RWPE1 (cell line): ENCODE measurements around the gene BRS3.

Experiments used
- CTCF ChIA-PET: fragments of 350-600 bp; sonication (Branson Sonifier 250); formaldehyde crosslinking; extraction: SDS; loops from one replicate; lab custom pipeline; 2021; lab: Yijun Ruan, JAX
- POLR2A ChIA-PET: fragments of 400-600 bp; formaldehyde crosslinking; extraction: SDS; loops from one replicate; lab custom pipeline; 2020; ENCODE audit warnings: antibody characterized with exemption; ENCODE audit not compliant: low non-redundant PET; lab: Yijun Ruan, JAX
- DNase-seq: peaks from one replicate; pipeline ENCODE4 v3.0.0; 2012; ENCODE audit warnings: low spot score
- H3K27ac ChIP-seq: fragments of 450-650 bp; 2 replicates; pipeline ENCODE4 v1.5.1; 2017
- CTCF ChIP-seq: fragments of 450-650 bp; conservative IDR thresholded peaks from 2 replicates; pipeline ENCODE4 v1.5.1; 2017; ENCODE audit warnings: low read depth, mild to moderate bottlenecking

The BRS3 gene

GRCh38 chrX:136496764-136497555, 9.2 kb downstream of the BRS3 start:
- no peak for TF ChIP-seq CTCF
- DNase-seq: peak; percentile 57
- ChIA-PET POLR2A (no interaction called here), CTCF (no interaction called here)
- peak overlapping the region; percentile 96 for H3K27ac ChIP-seq

GRCh38 chrX:136497556-136498052, 9.9 kb downstream of the BRS3 start, which contains the start of gene HTATSF1:
Gene HTATSF1, plus strand, starts transcription at chrX:136497592. Its CDS starts 93 bp downstream, at chrX:136497685.
- ChIA-PET CTCF (no interaction called here), POLR2A (no interaction called here)
- TF ChIP-seq CTCF: no peak
- no peak for DNase-seq
- H3K27ac ChIP-seq: peak within 1 kb of the TSS; percentile 96

- DNase-seq: no peak
- H3K27ac ChIP-seq: no peak overlapping the region
- CTCF ChIA-PET: no interaction called here
- TF ChIP-seq CTCF: no peak
- POLR2A ChIA-PET: no interaction called here
These were observed 31.3 kb downstream of the BRS3 start for GRCh38 chrX:136519069-136519468.

GRCh38 chrX:136523770-136524169, 36.0 kb downstream of the BRS3 start:
- DNase-seq: no peak
- TF ChIP-seq CTCF: no peak
- ChIA-PET CTCF (no interaction called here), POLR2A (no interaction called here)
- no peak overlapping the region for H3K27ac ChIP-seq

GRCh38 chrX:136525738-136526606, 38.2 kb downstream of the BRS3 start:
- TF ChIP-seq CTCF: no peak
- CTCF ChIA-PET: interaction anchor here (0.5 kb wide), 1 partner anchor 174 kb away, joined by 4 read pairs; no protein-coding TSS in a partner anchor
- no peak overlapping the region for H3K27ac ChIP-seq
- POLR2A ChIA-PET: no interaction called here
- DNase-seq: peak; percentile 45

GRCh38 chrX:136528645-136529315, 41.0 kb downstream of the BRS3 start:
- no peak overlapping the region for H3K27ac ChIP-seq
- no peak for TF ChIP-seq CTCF
- ChIA-PET POLR2A (no interaction called here), CTCF (no interaction called here)
- DNase-seq: no peak
